ENCODE results near the gene CSRP1.
"Not testable (repeated sequence)": the region's sequence is repeated elsewhere in the genome, so short reads cannot be mapped to it uniquely, and the experiment has no call there.

The CSRP1 gene

GRCh38 chr1:201495551-201496295 is 11.2 kb downstream of the CSRP1 start:
- no peak for DNase-seq

GRCh38 chr1:201493757-201494617 is 12.9 kb downstream of the CSRP1 start:
- DNase-seq, result no peak

- DNase-seq, result not testable (repeated sequence)
Observed at GRCh38 chr1:201493026-201493656, 13.8 kb downstream of the CSRP1 start.

GRCh38 chr1:201491896-201492511 is 14.9 kb downstream of the CSRP1 start:
- DNase-seq, result no peak

- DNase-seq, result no peak
Observed at GRCh38 chr1:201490708-201491131, 16.2 kb downstream of the CSRP1 start.

DNA sequence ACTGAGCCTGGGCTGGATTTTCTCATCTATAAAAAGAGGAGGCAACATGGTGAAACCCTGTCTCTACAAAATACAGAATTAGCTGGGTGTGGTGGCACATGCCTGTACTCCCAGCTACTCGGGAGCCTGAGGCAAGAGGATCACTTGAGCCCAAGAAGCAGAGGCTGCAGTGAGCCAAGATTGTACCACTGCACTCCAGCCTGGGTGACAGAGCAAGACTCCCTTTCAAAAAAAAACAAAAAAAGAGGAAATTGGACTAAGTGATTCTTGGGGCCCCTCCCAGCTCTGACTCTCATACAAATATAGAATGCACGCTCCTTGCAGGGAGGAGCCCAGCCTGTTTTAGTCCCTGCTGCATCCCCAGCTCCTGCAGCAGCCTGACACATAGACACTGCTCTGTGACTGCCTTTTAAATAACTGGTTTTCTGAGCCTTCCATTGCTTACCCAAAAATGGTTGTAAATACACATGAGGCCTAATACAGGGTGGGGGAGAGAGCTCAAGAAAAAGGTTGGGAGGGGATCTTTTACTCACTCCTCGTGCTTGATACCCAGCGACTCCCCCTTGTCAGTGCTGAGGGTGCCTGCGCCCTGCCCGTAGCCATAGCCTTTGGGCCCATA is 17.2 kb downstream of the CSRP1 start:
- DNase-seq, result no peak

- no peak for DNase-seq
Observed at GRCh38 chr1:201488830-201489589, 17.9 kb downstream of the CSRP1 start.

GRCh38 chr1:201487742-201488141 is 19.2 kb downstream of the CSRP1 start:
- DNase-seq, result no peak

GRCh38 chr1:201486187-201486586 is 20.7 kb downstream of the CSRP1 start:
- DNase-seq, result peak; percentile 21

GRCh38 chr1:201485184-201485774 is 21.6 kb downstream of the CSRP1 start:
- no peak for DNase-seq

- no peak for DNase-seq
Observed at GRCh38 chr1:201483373-201483949, 23.5 kb downstream of the CSRP1 start.

DNA sequence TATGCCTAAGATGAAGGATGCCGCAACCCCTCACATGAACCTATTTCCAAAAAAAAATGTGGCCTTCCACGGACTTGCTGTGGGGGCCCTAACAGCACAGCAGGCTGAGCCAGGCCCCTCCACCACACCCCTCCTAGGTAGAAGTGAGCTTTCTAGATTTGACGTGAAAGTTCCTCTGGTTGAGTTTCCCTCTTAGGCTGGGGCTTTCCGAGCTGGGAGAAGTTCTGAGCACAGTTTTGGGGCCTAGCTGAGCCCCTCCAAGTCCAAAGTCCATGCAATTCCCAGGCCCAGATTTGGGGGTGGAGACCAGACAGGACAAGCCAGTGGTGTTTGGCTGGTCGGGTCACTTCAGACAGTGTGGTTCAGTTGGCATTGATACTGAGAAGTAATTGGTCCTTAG is 24.2 kb downstream of the CSRP1 start:
- peak; percentile 49 for DNase-seq

DNA sequence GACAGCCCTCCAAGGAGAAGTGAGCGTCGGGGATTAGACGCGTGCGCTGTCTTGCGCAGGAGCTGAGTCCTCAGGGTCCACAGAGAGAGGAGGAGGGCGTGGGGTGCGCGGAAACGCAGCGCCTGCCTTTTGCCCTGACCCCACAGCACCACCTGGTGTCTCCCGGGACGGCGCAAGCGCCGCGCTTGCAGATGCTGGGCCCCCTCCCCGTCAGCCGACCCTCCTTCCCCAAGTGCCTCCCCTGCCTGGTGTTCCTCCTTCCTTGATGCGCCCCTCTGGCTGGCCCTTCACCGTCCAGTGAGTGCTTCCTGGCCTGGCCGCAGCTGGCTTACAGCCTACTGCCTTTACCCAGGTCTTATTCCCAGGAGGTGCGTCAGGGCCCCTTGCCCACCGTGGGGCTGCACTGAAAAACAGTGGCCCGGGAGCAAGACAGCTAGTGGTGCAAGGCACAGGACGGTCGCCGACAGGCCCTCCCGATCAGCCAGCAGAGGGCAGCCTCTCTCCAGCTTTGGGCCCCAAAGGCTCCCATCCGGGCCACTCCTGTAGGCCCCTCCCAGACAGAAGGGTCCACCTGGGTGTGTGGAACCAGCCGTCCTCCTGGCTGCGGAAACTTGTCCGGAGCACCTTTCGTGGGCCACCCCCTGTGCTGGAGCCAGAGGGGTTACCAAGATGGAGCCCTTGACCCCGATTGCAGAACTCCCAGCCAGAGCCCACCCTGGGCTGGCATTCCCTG is 25.0 kb downstream of the CSRP1 start:
- peak; percentile 96 for DNase-seq

- DNase-seq, result peak; percentile 74
Observed at GRCh38 chr1:201481004-201481380, 25.9 kb downstream of the CSRP1 start.

- peak; percentile 99 for DNase-seq
Observed at GRCh38 chr1:201480231-201481003, 26.5 kb downstream of the CSRP1 start.

GRCh38 chr1:201479201-201479730 is 27.7 kb downstream of the CSRP1 start:
- no peak for DNase-seq

- DNase-seq, result not testable (repeated sequence)
Observed at GRCh38 chr1:201478666-201479065, 28.3 kb downstream of the CSRP1 start.

DNA sequence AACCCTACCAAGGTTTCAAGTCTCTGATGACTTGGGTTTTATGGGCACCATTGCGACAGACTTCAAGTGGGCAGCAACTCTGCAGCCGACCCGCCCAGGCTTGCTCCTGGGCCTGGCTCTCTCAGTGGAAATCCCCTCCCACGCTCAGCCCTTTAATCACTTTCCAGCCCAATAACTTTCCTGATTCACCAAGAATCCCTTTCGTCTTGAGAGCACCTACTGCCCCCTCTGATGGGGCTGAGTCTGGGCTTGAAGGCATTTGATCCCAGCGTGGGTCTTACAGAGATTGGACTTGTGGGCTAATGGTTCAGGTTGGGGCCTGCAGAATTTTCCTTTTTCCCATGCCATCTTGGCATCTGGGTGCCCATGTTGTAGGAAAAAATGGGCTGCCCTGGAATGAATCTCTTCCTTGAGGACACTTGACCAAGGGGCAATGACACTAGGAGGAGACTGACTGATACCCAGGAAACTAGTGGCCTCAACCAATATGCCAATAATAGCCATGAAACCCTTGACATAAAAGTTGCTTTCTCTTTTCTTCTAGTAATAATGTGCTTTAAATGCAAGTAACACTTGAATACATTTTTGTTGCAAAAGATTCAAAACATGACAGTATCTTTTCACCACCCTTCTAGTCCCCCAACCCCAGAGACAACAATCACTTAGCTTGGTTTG is 30.1 kb downstream of the CSRP1 start:
- no peak for DNase-seq

Data from DMS53 (cell line).